RWPE2 (cell line): ENCODE measurements around the gene ITLN2.
A peak's percentile ranks its signal among the peaks of the same experiment; 100 is the strongest.
"Not testable (repeated sequence)": the region's sequence is repeated elsewhere in the genome, so short reads cannot be mapped to it uniquely, and the experiment has no call there.

Experiments
- ATAC-seq: fragments of 200-7000 bp; cut with Tn5 transposase; 3 replicates; pipeline ENCODE4 v1.9.1; 2021; ENCODE audit warnings: low read depth
- DNase-seq: peaks from one replicate; pipeline ENCODE4 v3.0.0-alpha.2; 2020; ENCODE audit warnings: low spot score
- H3K27ac ChIP-seq: fragments of 450-650 bp; 2 replicates; pipeline ENCODE4 v1.5.1; 2017; ENCODE audit warnings: mild to moderate bottlenecking; ENCODE audit not compliant: poor library complexity, severe bottlenecking
- H3K27me3 ChIP-seq: fragments of 250-450 bp; sonication (Bioruptor Pico); 2 replicates; pipeline ENCODE4 v1.5.1; 2021; ENCODE audit warnings: mild to moderate bottlenecking, moderate library complexity; ENCODE audit not compliant: insufficient read depth, poor library complexity, severe bottlenecking
- H3K36me3 ChIP-seq: fragments of 250-450 bp; sonication (Bioruptor Pico); 2 replicates; pipeline ENCODE4 v1.5.1; 2020; ENCODE audit warnings: low read depth, mild to moderate bottlenecking, moderate library complexity
- H3K4me1 ChIP-seq: fragments of 250-450 bp; sonication (Bioruptor Pico); 2 replicates; pipeline ENCODE4 v1.5.1; 2021; ENCODE audit warnings: mild to moderate bottlenecking, moderate library complexity; ENCODE audit not compliant: insufficient read depth, poor library complexity, severe bottlenecking
- H3K4me3 ChIP-seq: fragments of 250-450 bp; sonication (Bioruptor Pico); 2 replicates; pipeline ENCODE4 v1.5.1; 2021; ENCODE audit warnings: mild to moderate bottlenecking, moderate library complexity; ENCODE audit not compliant: severe bottlenecking
- H3K9me3 ChIP-seq: fragments of 250-450 bp; sonication (Bioruptor Pico); 2 replicates; pipeline ENCODE4 v1.5.1; 2021; ENCODE audit warnings: mild to moderate bottlenecking, moderate library complexity; ENCODE audit not compliant: severe bottlenecking
- CTCF ChIP-seq: fragments of 450-650 bp; IDR thresholded peaks from one replicate; pipeline ENCODE4 v1.5.1; 2017; ENCODE audit warnings: mild to moderate bottlenecking, moderate library complexity; ENCODE audit not compliant: poor library complexity, severe bottlenecking

The ITLN2 gene

GRCh38 chr1:160950657-160951056 lies 4.0 kb downstream of the ITLN2 start:
- Histone ChIP-seq H3K4me1 (peaks cover 25% of the 10 kb centered on the region), H3K36me3 (no peaks in the 10 kb centered on the region), H3K27me3 (no peaks in the 10 kb centered on the region), H3K4me3 (no peak overlapping the region), H3K27ac (no peak overlapping the region), H3K9me3 (no peaks in the 10 kb centered on the region)
- no peak for TF ChIP-seq CTCF
- ATAC-seq = no peak
- DNase-seq = no peak

- ATAC-seq = no peak
- TF ChIP-seq CTCF = no peak
- Histone ChIP-seq H3K4me1 (peaks cover 25% of the 10 kb centered on the region), H3K36me3 (no peaks in the 10 kb centered on the region), H3K27me3 (no peaks in the 10 kb centered on the region), H3K27ac (no peak overlapping the region), H3K9me3 (no peaks in the 10 kb centered on the region), H3K4me3 (no peak overlapping the region)
- no peak for DNase-seq
These were observed 4.7 kb downstream of the ITLN2 start for GRCh38 chr1:160949881-160950280.

GRCh38 chr1:160949216-160949880 lies 5.3 kb downstream of the ITLN2 start:
- not testable (repeated sequence) for ATAC-seq, H3K36me3 ChIP-seq, DNase-seq, H3K27me3 ChIP-seq, H3K27ac ChIP-seq, H3K9me3 ChIP-seq, H3K4me3 ChIP-seq
- peaks cover 25% of the 10 kb centered on the region for H3K4me1 ChIP-seq

GRCh38 chr1:160947174-160947759 lies 7.3 kb downstream of the ITLN2 start:
- not testable (repeated sequence) for H3K4me3 ChIP-seq, DNase-seq, H3K27me3 ChIP-seq, H3K9me3 ChIP-seq, ATAC-seq, H3K36me3 ChIP-seq, H3K27ac ChIP-seq
- peaks cover 17% of the 10 kb centered on the region for H3K4me1 ChIP-seq

- not testable (repeated sequence) for H3K9me3 ChIP-seq, H3K27ac ChIP-seq, H3K27me3 ChIP-seq, H3K4me3 ChIP-seq, H3K36me3 ChIP-seq, DNase-seq
- peaks cover 13% of the 10 kb centered on the region for H3K4me1 ChIP-seq
- ATAC-seq = 0 out of 3 replicates have a peak, but pooled peaks have one; percentile 29
These were observed 8.7 kb downstream of the ITLN2 start for GRCh38 chr1:160945881-160946280.

- no peaks in the 10 kb centered on the region for H3K9me3 ChIP-seq
- TF ChIP-seq CTCF = no peak
- DNase-seq (no peak), ATAC-seq (no peak)
- no peak overlapping the region for H3K27ac ChIP-seq
- H3K4me3 ChIP-seq = no peak overlapping the region
- peaks cover 13% of the 10 kb centered on the region for H3K4me1 ChIP-seq
- H3K27me3 ChIP-seq = no peaks in the 10 kb centered on the region
- H3K36me3 ChIP-seq = no peaks in the 10 kb centered on the region
These were observed 9.5 kb downstream of the ITLN2 start for GRCh38 chr1:160945079-160945478.
